MM.1S (cell line): ENCODE results near the gene ZNRF3.

Source experiments
- EZH2phosphoT487 ChIP-seq: fragments of 300-600 bp; sonication (generic); IDR thresholded peaks from 2 replicates; pipeline ENCODE4 v1.6.1; 2018; ENCODE audit warnings: antibody characterized with exemption, low read length
- TF ChIP-seq, protein P1 (sequence below): fragments of 300-600 bp; sonication (generic); IDR thresholded peaks from 2 replicates; pipeline ENCODE4 v1.5.1; 2016; ENCODE audit warnings: antibody characterized with exemption, low read length, mixed read lengths

DNA sequence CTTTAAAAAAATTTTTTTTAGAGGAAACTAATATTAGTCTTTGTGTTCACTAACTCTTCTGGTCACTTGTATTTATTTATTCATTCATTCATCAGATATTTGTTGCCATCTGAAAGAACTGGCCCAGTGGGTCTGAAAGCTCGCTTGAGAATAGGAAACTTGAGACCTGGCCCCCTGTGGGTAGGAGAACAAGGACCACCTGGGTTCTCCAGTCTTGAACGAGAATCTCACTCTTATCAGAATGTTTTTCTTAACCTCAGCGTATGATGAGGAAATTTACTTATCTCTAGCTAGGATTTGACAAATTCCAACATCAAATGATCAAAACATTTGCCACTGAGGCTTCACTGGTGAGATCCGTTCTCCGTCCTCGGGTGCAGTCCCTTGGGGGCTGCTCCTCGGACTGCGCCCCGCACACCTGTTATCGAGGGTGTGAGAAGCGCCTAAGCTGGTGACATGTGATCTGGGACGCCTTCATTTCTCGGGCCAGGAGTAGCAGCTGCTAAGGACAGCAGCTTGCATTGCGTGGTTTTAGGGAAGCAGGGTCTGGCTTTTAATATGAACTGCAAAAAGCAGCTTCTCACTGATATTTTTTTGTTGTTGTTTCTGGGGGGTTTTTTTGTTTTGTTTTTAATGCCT is 171.9 kb downstream of the ZNRF3 start:
- no peak for TF ChIP-seq EZH2phosphoT487
- TF ChIP-seq, protein P1, sequence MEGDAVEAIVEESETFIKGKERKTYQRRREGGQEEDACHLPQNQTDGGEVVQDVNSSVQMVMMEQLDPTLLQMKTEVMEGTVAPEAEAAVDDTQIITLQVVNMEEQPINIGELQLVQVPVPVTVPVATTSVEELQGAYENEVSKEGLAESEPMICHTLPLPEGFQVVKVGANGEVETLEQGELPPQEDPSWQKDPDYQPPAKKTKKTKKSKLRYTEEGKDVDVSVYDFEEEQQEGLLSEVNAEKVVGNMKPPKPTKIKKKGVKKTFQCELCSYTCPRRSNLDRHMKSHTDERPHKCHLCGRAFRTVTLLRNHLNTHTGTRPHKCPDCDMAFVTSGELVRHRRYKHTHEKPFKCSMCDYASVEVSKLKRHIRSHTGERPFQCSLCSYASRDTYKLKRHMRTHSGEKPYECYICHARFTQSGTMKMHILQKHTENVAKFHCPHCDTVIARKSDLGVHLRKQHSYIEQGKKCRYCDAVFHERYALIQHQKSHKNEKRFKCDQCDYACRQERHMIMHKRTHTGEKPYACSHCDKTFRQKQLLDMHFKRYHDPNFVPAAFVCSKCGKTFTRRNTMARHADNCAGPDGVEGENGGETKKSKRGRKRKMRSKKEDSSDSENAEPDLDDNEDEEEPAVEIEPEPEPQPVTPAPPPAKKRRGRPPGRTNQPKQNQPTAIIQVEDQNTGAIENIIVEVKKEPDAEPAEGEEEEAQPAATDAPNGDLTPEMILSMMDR = no peak
